Measurements from ENCODE around the gene AARS2. TPM values are rescaled to one million over a fixed set of nuclear protein-coding genes. Genes with fewer than 3 reads are reported as not detected.
A peak's percentile ranks its signal among the peaks of the same experiment; 100 is the strongest.

Gene AARS2
- total and polyA plus RNA-seq, 9 of the 15 experiments (the other 6 are each of a cell fraction or from before 2014, with no cell fraction given): 0.97 to 34.0 (median 18.3) TPM

- WGBS (ENCODE audit: insufficient coverage, low coverage, missing lambda C conversion rate): 82% methylated on average over 2 of the region's 2 CpGs
- ATAC-seq: no peak
Measured at GRCh38 chr6:44311304-44311703, 1.8 kb downstream of the AARS2 start.

More at GRCh38 chr6:44311304-44311703, 1.8 kb downstream of the AARS2 start:
- in situ Hi-C loops (cut with MboI) (no loop called here), intact Hi-C loops (cut with micrococcal nuclease) (no loop called here)
- no peak overlapping the region for H3K4me3 ChIP-seq
- ChIA-PET POLR2A (interaction anchor here (0.6 to 11.9 kb wide), 4 partner anchors 10 to 64 kb away, joined by 3 to 116 read pairs (median 5); partner anchors contain the start of gene HSP90AB1), CTCF (ENCODE audit: low intra/inter-chr PET ratio) (no interaction called here)
- no peak overlapping the region for H2AFZ ChIP-seq (ENCODE audit: low read depth, low read length)
- peaks cover 52% of the 10 kb centered on the region for H3K36me3 ChIP-seq (ENCODE audit: control insufficient read depth, insufficient read depth, low read length)
- H3K4me1 ChIP-seq (replicated peaks in 1 of 2; ENCODE audit: control insufficient read depth in 2 of 2, insufficient read depth in 2 of 2, low read length in 2 of 2): peaks cover 6 to 9% of the 10 kb centered on the region in 2 experiments; a peak in 3 of 5 replicates
- H3K27me3 ChIP-seq (ENCODE audit: control insufficient read depth in 2 of 2, insufficient read depth in 2 of 2, low read length in 2 of 2): peaks cover 4 to 8% of the 10 kb centered on the region in 2 experiments; a peak in 3 of 5 replicates
- H3K9ac ChIP-seq (ENCODE audit: insufficient read depth in 1 of 2, low read depth in 2 of 2, low read length in 2 of 2): peak overlapping the region in 1 of 2 experiments; percentile 14; a peak in 1 of 4 replicates
- no peak overlapping the region for H3K27ac ChIP-seq (ENCODE audit: extremely low read depth, low read depth, low read length)
- FAIRE-seq (no peak), DNase-seq (ENCODE audit: extremely low read depth in 1 of 4, low spot score in 3 of 4) (no peak)
- H4K20me1 ChIP-seq (replicated peaks; ENCODE audit: control insufficient read depth, insufficient read depth, low read length): no peaks in the 10 kb centered on the region; the same call in 1 of the 2 replicates
- no peaks in the 10 kb centered on the region for H3K9me1 ChIP-seq (ENCODE audit: control insufficient read depth, insufficient read depth, low read length)
- no TSS peak for BruUV-seq (replicated peaks)
- peaks cover 15% of the 10 kb centered on the region for H3K79me2 ChIP-seq (ENCODE audit: control insufficient read depth, insufficient read depth, low read length)
- no peaks in the 10 kb centered on the region for H3K9me3 ChIP-seq (replicated peaks; ENCODE audit: control insufficient read depth, insufficient read depth, low read depth, low read length)
- TF ChIP-seq C11orf30 (IDR thresholded peaks at IDR 0.05; ENCODE audit: low read depth) (peak; percentile 72; the same call in 1 of the 2 replicates), TEAD2 (tag; IDR thresholded peaks at IDR 0.05) (no peak), ZNF398 (CRISPR knock-in tag; IDR thresholded peaks at IDR 0.05) (no peak), PPARD (CRISPR knock-in tag; IDR thresholded peaks at IDR 0.05) (no peak), MAFK (IDR thresholded peaks at IDR 0.05; ENCODE audit: low read length) (peak; percentile 67), MAFG (tag; conservative IDR thresholded peaks at IDR 0.05) (0 out of 2 replicates have a peak, but pooled peaks have one; percentile 34), BACH1 (tag; IDR thresholded peaks at IDR 0.05) (no peak), MAFF (IDR thresholded peaks at IDR 0.05; ENCODE audit: low read length) (peak; percentile 70), POLR2AphosphoS5 (IDR thresholded peaks at IDR 0.05; ENCODE audit: control insufficient read depth, insufficient read depth, low read depth, low read length) (no peak), ZNF316 (IDR thresholded peaks at IDR 0.05) (peak; percentile 79)
- H3K4me2 ChIP-seq (ENCODE audit: insufficient read depth, low read length): no peak overlapping the region
